NCI-H526 (cell line): ENCODE data around the gene POLQ.
"Not testable (repeated sequence)": the region's sequence is repeated elsewhere in the genome, so short reads cannot be mapped to it uniquely, and the experiment has no call there.

Source experiments
- DNase-seq, 2 experiments: peaks; one replicate each; lab custom pipeline; 2025; lab: John Stamatoyannopoulos, UW

POLQ gene

DNA sequence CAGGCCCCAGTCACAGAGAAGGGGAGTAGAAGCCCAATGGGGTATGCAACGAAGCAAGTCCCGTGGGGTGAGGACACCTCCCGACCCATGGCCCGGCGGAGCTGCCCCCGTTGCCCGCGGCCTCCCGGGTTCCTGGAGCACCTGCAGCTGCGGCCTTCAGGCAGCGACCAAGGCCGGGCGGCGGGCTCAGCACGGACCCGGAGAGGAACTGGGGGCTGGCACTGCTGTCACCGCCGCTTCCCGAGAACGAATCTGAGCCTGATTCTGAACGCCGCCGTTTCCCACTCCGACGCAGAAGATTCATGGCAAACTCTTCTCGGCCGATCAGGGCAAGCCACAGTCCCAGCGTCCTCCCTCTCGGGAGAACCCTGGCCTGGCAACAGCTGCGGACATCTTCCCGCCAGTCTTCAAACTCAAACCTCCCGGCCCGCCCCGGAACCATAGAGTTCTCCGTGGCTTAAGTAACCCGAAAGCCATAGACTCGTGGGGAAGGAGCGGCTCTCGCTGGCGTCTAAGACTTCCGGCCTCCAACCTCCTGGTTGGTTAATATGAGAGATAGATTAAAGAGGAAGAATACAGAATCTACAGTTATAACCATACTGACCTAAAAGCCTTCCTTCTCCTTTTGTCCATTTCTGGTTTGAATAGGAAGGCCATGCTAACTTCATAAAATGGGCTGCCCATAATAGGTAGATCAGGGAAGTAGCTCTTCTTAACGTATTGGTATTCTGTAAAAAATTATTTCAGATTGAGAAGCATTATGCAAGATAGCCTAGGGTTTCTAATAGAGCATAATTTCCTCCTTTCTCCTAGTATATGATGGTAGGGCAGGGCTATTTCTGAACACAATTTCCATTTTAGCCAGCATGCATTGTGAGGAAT lies at the start of gene POLQ:
Gene POLQ, minus strand, starts transcription at position 415 of the 882 bp plus-strand sequence. Its CDS starts 111 bp downstream, at position 304.
- DNase-seq: peak; percentile 97 to 99

DNA sequence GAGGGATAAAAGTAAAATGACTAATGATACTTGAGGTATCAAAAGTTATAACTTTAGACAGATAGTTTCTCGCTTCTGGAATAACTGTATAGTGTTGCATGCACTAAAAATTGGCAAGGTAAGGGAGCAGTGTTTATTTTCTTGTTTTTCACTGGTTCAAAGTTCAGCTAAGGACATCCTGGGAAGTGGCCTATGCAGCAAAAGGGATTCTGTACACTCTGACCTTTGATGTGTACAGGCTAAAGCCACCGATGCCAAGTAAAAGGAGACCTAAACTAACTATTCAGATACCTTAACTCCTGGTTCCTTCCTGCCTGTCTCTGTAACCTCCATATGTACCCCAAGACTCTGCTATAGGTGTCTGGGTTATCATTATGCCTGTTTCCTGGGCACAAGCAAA lies 49.1 kb upstream of the POLQ start:
- DNase-seq: no peak

DNA sequence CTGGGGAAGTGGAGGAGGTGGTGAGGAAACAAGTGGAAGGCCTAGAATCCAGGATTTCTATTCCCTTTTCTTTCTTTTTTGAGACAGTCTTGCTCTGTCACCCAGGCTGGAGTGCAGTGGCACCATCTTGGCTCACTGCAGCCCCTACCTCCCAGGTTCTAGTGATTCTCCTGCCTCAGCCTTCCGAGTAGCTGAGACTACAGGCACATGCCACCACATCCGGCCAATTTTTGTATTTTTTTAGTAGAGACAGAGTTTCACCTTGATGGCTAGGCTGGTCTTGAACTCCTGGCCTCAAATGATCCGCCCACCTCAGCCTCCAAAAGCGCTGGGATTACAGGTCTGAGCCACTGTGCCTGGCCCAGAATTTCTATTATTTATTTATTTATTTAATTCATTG lies 48.0 kb upstream of the POLQ start:
- DNase-seq: not testable (repeated sequence)

DNA sequence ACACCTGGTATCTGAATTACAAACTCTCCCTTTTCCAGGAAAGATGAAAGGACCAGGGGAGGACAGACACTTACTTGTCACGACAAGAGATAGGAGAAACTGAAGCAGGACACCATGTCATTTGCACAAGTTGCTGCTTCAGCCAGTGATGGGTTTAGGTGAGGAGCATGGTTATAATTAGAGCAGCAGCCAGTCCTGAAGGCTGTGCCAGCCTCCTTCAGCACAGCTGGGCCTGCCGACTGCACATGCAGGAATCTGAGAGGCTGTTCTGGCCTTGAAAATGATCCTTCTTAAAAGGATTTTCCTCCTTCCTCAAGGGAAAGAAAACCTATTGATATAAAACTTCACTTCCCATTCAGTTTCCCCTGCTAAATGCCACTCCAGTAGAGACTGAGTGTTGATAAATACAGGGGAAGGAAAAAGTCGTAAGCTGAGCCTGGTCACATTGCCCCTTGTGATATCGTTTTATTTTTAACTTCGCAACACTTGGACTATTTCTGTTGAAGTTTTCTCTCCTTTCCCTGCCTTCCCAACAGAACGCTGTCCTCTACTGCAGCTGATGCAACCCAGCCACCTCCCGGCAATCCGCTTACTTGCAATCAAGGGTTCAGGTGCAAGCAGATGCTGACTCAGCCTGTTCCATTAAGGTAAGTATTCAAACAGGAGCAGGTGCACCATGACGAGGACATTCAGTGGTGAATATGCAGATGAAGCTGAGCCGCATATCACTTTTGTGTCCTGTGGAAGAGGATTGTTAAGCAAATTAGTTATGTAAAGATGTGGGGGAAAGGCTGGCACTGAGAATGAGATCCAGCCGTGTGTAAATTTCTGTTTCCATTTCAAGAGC lies 47.3 kb upstream of the POLQ start, which contains the start of gene FBXO40:
Gene FBXO40, plus strand, starts transcription at position 524 of the 847 bp plus-strand sequence. CDS start 27,197 bp downstream, outside the sequence.
- DNase-seq: peak; percentile 99 to 100

DNA sequence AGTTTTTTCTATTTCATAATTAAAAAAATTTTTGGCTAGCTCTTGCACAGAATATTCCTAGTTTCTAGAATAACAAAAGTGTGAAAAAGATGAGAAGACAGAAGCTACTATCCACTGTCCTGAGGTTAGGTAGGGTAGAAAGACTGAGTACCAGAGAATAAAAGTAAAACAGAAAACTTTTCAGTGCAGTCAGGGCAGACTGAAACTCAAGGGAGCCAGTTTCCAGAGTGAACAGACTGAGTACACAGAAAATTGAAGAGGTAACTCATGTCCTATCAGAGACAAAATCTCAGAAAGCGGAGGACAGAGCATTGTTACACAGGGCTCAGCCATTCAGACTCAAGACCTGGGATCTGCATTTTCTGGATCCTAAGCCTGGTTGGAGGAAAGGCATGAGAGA lies 38.6 kb upstream of the POLQ start:
- no peak for DNase-seq

DNA sequence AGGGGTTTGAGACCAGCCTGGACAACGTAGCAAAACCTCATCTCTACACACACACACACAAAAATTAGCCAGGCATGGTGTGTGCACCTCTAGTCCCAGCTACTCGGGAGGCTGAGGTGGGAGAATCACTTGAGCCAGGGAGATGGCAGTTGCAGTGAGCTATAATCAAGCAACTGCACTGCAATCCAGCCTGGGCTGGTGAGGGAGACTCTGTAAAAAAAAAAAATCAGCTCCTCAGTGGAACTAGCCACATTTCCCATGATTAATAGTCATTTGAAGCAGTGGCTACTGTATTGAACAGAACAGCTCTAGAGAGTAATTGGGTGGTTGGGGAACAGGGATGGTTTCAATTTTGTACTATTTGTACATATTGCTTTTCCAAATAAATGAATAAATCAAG lies 35.9 kb upstream of the POLQ start:
- DNase-seq: no peak

DNA sequence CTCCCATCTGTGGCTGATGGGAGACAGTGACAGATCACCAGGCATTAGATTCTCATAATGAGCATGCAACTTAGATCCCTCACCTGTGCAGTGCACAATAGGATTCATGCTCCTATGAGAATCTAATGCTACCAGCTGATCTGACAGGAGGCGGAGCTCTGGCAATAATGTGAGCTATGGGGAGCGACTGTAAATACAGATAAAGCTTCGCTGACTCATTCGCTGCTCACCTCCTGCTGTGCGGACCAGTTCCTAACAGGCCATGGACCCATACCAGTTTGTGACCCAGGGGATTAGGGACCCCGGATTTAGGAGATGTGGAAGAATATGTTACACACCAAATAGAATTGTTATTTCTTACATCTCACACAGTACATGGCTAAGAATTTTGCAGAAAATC lies 28.7 kb upstream of the POLQ start:
- DNase-seq: peak in 1 of 2 experiments; percentile 17

DNA sequence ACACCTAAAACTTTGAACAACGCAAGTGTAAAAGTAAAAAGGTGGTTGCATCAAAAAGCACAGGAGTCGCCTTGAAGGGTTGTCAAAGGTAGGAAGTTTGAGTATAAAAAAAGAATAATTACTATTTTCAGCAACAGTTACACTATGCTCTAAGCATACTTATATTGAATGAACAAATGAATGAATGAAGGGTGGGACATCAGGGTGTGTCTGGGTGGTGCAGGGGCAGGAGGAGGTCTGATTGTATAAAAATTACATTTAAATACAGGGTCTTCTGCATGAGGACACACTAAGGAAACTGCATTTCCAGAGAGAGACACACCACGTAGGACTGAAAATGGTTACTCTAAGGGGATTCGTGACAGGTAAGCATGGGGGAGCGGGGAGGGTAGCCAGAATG lies 21.9 kb upstream of the POLQ start, which contains the start of gene ARGFX:
Gene ARGFX, plus strand, starts transcription at position 301 of the 400 bp plus-strand sequence. CDS start 2,765 bp downstream, outside the sequence.
- DNase-seq: no peak

DNA sequence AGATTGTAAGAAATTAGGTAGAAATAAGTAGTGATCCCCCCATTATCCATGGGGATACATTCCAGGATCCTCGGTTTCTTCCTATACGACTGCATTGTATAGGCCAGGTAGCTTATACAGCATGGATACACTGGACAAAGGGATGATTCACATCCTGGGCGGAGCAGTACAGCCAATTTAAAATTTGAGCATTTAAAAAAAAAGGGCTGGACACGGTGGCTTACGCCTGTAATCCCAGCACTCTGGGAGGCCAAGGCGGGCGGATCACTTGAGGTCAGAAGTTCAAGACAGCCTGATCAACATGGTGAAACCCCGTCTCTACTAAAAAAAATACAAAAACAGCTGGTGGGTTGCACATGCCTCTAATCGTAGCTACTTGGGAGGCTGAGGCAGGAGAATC lies 21.0 kb upstream of the POLQ start:
- no peak for DNase-seq

DNA sequence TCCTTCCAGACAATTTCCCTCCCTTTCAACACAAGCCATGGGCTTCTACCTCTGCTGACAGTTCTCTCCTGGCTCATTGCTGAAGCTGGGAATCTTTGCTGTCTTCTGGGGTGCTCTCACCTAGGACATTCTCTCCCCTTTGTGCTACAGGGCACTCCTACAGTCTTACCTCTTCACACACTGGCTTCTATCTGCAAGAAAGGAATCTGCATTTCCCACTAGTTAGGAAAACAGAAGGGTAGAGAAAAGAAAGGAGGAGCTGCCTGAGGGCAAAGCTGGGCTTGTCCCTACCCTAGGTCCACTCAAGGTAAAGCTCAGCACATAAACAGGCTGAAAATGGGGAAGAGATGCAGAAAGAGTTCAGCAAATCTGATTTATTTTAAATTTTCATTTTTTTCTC lies 16.4 kb upstream of the POLQ start:
- DNase-seq: no peak

DNA sequence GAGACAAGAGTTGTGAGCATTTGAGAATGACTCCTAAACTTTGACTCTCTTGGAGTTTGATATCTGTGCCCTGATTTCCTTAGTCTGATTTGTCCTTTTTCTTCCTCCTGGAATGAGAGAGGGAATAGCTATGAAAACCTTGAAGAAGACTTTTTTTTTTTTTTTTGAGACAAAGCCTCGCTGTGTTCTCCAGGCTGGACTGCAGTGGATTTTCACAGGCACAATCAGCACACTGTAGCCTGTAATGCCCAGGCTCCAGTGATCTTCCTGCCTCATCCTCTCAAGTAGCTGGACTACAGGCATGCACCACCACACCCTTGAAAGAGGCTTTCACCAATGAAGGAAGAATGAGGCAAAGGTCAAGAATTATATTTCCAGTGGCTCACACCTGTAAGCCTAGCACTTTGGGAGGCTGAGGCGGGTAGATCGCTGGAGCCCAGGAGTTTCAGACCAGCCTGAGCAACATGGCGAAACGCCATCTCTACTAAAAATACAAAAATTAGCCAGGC lies 11.7 kb upstream of the POLQ start:
- no peak for DNase-seq

DNA sequence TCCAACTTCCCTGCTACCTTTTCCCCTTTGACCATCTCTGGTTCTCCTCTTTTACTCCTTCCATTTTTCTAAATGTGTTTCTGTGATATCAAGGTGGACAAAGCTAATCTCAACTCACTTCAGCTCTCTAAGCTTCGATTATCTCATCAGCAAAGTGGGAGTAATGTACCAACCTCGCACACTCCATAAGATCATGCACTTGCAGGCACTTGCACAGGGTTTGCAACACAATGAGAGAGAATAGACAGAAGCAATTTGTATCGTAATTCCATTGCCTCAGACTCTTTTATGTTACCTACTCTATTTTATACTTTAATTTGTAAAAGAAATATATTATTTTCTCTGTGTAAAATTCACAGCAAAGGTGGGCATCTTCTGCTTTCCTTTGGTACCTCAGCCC lies 7.0 kb upstream of the POLQ start:
- DNase-seq: no peak

DNA sequence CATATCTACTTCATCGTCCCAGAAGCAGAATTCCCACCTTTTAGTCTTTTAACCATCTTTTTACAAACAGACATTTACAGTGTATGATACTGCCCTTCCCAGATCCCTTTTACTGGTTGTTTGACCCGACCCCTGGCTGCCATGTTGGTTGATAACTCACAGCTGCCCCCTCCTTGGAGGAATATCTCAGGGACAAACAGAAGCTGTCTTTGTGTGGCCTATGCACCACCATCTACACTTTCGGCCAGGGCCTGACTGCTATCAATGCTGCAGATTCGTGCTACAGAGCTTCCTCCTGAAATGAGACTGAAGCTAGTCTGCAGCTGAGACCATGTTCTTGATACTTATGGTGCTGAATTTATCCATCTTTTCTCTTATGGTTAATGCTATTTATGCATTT lies 6.6 kb upstream of the POLQ start:
- DNase-seq: no peak

DNA sequence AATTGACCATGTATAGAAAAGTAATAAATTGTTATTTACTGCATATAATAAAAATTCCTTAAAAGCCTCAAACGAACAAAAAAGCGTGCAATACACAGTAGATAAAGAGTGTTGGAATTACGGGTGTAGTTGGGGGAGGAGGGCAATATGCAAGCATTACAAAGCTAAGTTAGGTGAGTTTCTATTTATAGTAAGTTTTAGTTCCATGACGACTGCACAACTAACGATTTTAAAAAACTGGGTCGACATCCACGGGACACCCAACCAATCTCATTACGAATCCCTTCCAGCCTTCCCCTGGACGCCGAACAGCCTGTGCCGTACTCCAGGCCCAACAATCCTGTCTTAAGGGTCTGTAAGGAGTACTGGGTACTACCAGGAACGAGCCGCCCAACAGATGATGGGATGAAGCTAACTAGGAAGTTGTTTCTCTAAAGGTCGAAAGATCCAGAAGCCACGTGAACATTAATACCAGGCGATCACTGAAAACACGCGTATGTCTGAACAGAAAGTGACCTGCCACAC lies 677 bp downstream of the POLQ start:
- peak in 1 of 2 experiments; percentile 51 for DNase-seq

DNA sequence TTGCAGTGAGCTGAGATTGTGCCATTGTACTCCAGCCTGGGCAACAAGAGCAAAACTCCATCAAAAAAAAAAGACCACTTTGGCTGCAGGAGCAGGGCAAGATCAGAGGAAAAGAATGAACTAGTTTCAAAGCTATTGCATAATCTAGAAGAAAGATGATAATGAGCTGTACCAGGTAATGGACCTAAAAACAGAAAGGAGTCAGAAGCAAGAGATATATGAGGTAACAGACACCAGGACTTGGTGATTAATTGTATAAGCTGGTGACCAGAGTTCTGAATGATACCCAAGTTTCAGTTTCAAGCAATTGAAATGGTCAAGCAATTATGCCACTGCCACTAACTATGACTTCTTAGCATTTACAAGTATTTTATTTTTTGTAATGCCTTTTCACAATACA lies 2.9 kb downstream of the POLQ start:
- no peak for DNase-seq

DNA sequence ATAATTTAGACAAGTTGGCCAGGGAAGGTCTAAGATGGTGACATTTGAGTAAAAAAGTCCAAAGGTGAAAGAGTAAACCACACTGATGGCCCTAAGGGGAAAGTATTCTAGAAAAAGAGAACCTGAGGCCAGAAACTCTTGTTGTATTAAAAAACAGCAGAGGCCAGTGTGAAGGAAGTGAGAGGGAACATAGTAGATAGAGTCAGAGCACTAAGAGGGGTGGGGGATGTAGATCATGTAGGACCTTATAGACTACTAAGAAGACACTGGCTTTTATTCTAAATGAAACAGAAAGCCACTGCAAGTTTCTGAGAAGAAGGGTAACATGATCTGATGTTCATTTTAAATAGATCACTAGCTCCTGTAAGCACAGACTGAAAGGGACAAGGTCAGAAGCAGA lies 14.5 kb downstream of the POLQ start:
- DNase-seq: no peak

DNA sequence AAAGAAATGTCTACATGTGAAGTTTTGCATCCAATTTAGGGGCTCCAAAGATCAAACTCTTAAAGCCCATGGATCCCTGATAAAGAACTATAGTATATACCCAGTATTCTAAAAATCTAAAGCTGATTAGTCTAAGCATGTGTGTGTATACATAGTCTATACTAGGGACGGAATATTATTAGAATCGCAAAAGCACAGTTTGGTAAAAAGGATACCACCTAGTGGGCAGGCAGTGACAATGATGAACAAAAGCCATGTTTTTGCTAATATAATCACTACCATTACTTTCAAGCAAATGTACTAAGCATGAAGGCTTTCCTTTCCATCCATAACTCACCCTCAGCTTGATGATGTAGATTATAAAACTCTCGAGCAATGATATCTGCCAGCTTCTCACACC lies 16.5 kb downstream of the POLQ start:
- DNase-seq: peak in 1 of 2 experiments; percentile 44

DNA sequence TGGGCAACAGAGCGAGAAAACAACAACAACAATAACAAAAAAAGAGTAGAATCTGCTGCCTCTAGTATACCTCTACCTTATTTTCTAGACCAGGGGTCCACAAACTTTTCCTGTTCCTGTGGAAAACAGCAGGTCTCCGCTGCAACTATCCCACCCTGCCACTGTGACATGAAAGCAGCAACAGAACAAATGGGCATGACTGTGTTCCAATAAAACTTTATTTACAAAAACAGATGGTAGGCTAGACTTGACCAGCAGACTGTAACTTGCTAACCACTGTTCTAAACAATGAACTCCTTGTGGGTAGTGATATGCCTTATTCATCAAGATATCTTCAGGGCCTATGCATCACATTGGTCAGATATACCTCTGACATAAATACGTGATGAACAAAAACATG lies 25.3 kb downstream of the POLQ start:
- peak in 1 of 2 experiments; percentile 18 for DNase-seq

DNA sequence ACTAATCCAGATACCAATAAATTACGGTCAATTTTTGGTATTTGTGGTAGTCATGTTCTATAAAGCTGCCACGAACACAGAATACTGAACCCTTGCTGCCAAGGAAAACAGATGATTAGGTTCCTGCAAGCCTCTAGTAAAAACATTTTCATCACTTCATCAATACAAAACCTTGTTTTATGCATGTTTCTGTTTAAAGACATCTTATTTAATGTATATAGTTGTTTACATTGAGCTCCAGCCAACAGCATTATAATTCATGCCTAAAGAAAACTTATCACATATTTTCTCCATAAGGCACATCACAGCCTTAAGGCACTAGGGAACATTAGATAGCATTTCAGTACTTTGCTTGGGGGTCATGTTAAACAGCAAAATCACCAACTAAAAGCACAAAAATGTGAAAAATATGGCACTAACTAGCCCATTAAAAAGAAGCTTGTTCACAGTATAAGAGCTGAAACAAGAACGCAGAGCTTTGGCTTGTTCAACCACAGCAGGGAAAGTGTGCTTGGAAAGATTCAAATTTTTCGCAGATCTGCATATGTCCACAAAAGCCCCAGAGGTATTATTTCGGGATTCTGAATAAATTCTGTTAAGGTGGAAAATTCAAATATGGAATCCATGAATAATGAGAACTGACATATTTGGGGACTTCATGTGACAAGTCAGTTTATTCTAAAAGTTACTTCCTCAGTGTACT lies 27.7 kb downstream of the POLQ start:
- DNase-seq: peak; percentile 88 to 92

DNA sequence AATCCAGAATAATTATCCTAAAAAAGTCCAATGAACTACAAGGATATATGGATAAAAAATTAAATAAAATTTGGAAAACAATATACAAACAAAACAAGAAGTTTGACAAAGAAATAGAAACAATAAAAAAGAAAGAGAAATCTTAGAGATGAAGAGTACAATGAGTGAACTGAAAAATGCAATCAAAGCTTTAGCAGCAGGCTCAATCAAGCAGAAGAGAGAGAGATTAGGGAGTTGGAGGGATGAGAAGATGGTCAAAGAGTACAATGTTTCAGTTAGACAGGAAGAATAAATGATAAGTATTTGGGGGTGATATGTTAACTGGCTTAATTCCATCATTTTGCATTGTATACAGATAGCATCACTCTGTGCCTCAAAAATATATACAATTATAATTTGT lies 29.9 kb downstream of the POLQ start:
- DNase-seq: no peak

DNA sequence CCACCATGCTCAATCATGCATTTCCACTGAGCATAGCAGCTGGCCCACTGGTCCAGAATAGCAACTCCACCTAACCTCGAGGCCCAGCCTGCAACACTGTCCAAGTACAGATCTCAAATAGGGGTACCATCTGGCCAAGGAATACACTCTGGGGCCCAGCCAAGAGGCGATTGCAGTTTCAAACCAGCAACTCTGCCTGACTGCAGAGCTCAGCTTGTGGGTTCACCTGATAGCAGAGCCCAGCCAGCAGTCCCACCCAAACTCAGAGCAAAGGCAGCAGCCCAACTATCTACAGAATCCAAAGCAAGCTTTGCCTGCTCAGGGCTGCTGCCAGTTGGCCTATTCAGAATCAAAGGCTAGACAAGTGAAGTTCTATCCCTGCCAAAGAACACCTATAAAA lies 30.5 kb downstream of the POLQ start:
- DNase-seq: no peak

DNA sequence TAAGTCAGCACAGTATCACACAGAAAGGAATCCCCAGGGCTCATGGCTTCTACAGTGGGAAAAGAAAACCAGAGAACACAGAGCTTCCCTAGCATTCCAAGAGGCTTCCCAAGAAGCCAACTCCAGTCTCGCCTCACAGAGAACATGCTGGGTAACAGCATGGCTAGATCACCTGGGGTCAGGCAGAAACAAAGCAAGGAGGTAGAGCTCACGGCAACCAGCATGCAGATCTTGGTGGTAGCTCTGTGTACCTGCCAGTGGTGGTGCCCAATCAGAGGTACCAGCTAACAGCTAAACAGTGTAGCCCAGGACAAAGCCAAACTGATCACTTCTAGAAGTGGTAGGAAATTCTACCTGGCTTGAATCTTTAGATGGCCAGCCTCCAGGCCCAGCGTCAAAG lies 31.3 kb downstream of the POLQ start:
- no peak for DNase-seq
